Ovary (tissue), 9 donors: ENCODE results near the gene RMI2. TPM values are rescaled to one million over a fixed set of nuclear protein-coding genes. Genes with fewer than 3 reads are reported as not detected.

ENCODE experiments used
- DNase-seq, 5 donors: peaks; one replicate each; pipeline ENCODE4 v3.0.0-alpha.2; 2019 to 2020
- H3K27ac ChIP-seq, 2 donors: fragments of 200-600 bp; one replicate each; pipeline versions ENCODE4 v1.5.1 to v1.8.0; 2019 to 2022
- H3K27me3 ChIP-seq: fragments of 200-600 bp; one replicate; pipeline ENCODE4 v1.8.0; 2022
- H3K36me3 ChIP-seq: fragments of 200-600 bp; sonication (generic); one replicate; pipeline ENCODE4 v1.5.1; 2019
- H3K4me1 ChIP-seq: one replicate; pipeline ENCODE4 v1.8.1; 2013; ENCODE audit warnings: mild to moderate bottlenecking, moderate library complexity; ENCODE audit not compliant: insufficient read depth
- H3K4me3 ChIP-seq: fragments of 200-600 bp; sonication (generic); one replicate; pipeline ENCODE4 v1.5.1; 2017
- H3K9me3 ChIP-seq, 2 donors: fragments of 200-600 bp in 1 of 2; sonication (generic) in 1 of 2; one replicate each; pipeline versions ENCODE4 v1.5.1 to v1.8.1; 2013 to 2019; ENCODE audit warnings: mild to moderate bottlenecking in 1 of 2, moderate library complexity in 1 of 2
- CTCF ChIP-seq, 3 donors: fragments of 450-650 bp in 2 of 3; fragments of 200-600 bp in 1 of 3; IDR thresholded peaks; one replicate each; pipeline versions ENCODE4 v1.5.1 to v1.8.0; 2016 to 2022; ENCODE audit warnings: antibody characterized with exemption in 3 of 3, mild to moderate bottlenecking in 1 of 3
- EP300 ChIP-seq: sonication (generic); formaldehyde crosslinking; IDR thresholded peaks from one replicate; pipeline ENCODE4 v1.6.1; 2017; ENCODE audit warnings: antibody characterized with exemption
- POLR2A ChIP-seq: fragments of 450-650 bp; IDR thresholded peaks from one replicate; pipeline ENCODE4 v1.6.1; 2017; ENCODE audit warnings: antibody characterized with exemption, mild to moderate bottlenecking, moderate library complexity
- WGBS, 3 donors: extraction: QIAGEN DNeasy Blood & Tissue Kit in 1 of 3; methylation state at CpG; one replicate each; pipeline versions ENCODE4 v1.1.5 to v1.1.7; 2013 to 2017; 5-methylcytosine and 5-hydroxymethylcytosine counted together
- intact Hi-C, 4 donors: fragments of 100-400 bp; cut with DNase I; formaldehyde crosslinking; loops; one replicate each; pipeline versions ENCODE4 v1.11.0 to v1.15.1; 2022 to 2023
- polyA plus RNA-seq, 2 donors: library from polyadenylated mRNA; stranded (reverse); fragments of 200-250 nt in 1 of 2; fragments of 350-450 nt in 1 of 2; fragmentation: Illumina TruSeq in 1 of 2; extraction: RNeasy Lipid Tissue Mini Kit (QIAGEN cat#74804) in 1 of 2; gene quantifications; one replicate each; pipeline ENCODE4 v1.2.3, GENCODE V29; 2013 to 2014
- total RNA-seq, 7 donors: library from RNA; depleted of rRNA in 2 of 7; stranded (reverse); fragments of >200 nt in 2 of 7; fragmentation: NEBNext Ultra II Directional in 3 of 7; extraction: Animal tissue kit (Norgen Biotek cat#: 25700) in 3 of 7; gene quantifications; one replicate each; pipeline versions ENCODE4 v1.1.0 to v1.2.4, GENCODE V29; 2016 to 2023
- donor health status: DM: no; HTN: no; CAD: no; lungs with moderate emphysema.
- donor health status: DM: no; HTN: no; CAD: no.
- donor health status: Bipolar disorder and iron deficiency.
- donor health status: DM: yes; HTN: yes; CAD: no.
- donor health status: DM: no; HTN: no; CAD: no.
- donor health status: DM: yes; HTN: yes; CAD: no.

The RMI2 gene
- total and polyA plus RNA-seq, 9 donors: 1.6 to 6.7 (median 3.2) TPM

- H3K9me3 ChIP-seq: no peaks in the 10 kb centered on the region
- DNase-seq: peak in 2 of 5 donors; percentile 39 to 54
- TF ChIP-seq POLR2A (no peak), CTCF (IDR thresholded peaks at IDR 0.05) (no peak), EP300 (no peak)
- 42 to 49% (median 45%) methylated on average over 9 of the region's 9 CpGs for WGBS, 3 donors
- peaks cover 20% of the 10 kb centered on the region for H3K4me1 ChIP-seq
- intact Hi-C loops: loop anchor here in 1 of 4 donors (5.0 kb wide), 1 partner anchor 53 kb away; the partner anchor contains the start of gene SOCS1
- no peak overlapping the region for H3K4me3 ChIP-seq
- H3K27me3 ChIP-seq: no peaks in the 10 kb centered on the region
- H3K36me3 ChIP-seq: no peaks in the 10 kb centered on the region
- H3K27ac ChIP-seq: no peak overlapping the region
Observed at GRCh38 chr16:11309895-11310633, 35.2 kb upstream of the RMI2 start.

GRCh38 chr16:11310634-11310977 lies 34.7 kb upstream of the RMI2 start:
- DNase-seq: no peak
- peak overlapping the region in 1 of 2 donors; percentile 40 for H3K27ac ChIP-seq
- no peaks in the 10 kb centered on the region for H3K27me3 ChIP-seq
- intact Hi-C loops: loop anchor here in 1 of 4 donors (5.0 kb wide), 1 partner anchor 53 kb away; the partner anchor contains the start of gene SOCS1
- no peak for TF ChIP-seq CTCF (IDR thresholded peaks at IDR 0.05)
- TF ChIP-seq EP300: no peak
- TF ChIP-seq POLR2A: no peak
- H3K36me3 ChIP-seq: no peaks in the 10 kb centered on the region
- H3K9me3 ChIP-seq: no peaks in the 10 kb centered on the region
- H3K4me1 ChIP-seq: peaks cover 20% of the 10 kb centered on the region
- 93 to 96% (median 94%) methylated on average over 3 of the region's 3 CpGs for WGBS, 3 donors
- H3K4me3 ChIP-seq: no peak overlapping the region

- Histone ChIP-seq H3K4me3 (no peak overlapping the region), H3K4me1 (peaks cover 20% of the 10 kb centered on the region), H3K27me3 (no peaks in the 10 kb centered on the region), H3K36me3 (no peaks in the 10 kb centered on the region), H3K27ac (peak overlapping the region in 1 of 2 donors; percentile 40), H3K9me3 (no peaks in the 10 kb centered on the region)
- intact Hi-C loops: loop anchor here in 1 of 4 donors (5.0 kb wide), 1 partner anchor 54 kb away; the partner anchor contains the start of gene SOCS1
- TF ChIP-seq POLR2A (no peak), CTCF (IDR thresholded peaks at IDR 0.05) (no peak), EP300 (no peak)
- 52 to 61% (median 55%) methylated on average over 10 of the region's 10 CpGs for WGBS, 3 donors
- DNase-seq: no peak
Observed at GRCh38 chr16:11310997-11311561, 34.2 kb upstream of the RMI2 start.

- Histone ChIP-seq H3K27me3 (no peaks in the 10 kb centered on the region), H3K4me1 (peaks cover 22% of the 10 kb centered on the region), H3K36me3 (no peaks in the 10 kb centered on the region), H3K4me3 (no peak overlapping the region), H3K27ac (peak overlapping the region in 1 of 2 donors; percentile 46), H3K9me3 (no peaks in the 10 kb centered on the region)
- WGBS, 3 donors: 19 to 44% (median 23%) methylated on average over 8 of the region's 8 CpGs
- DNase-seq: peak; percentile 61 to 66 (median 65)
- intact Hi-C loops: loop anchor here in 1 of 4 donors (5.0 kb wide), 1 partner anchor 56 kb away; the partner anchor contains the start of gene SOCS1
- TF ChIP-seq CTCF (IDR thresholded peaks at IDR 0.05): no peak
Observed at GRCh38 chr16:11312718-11313492, 32.4 kb upstream of the RMI2 start.
